ENCODE results near the gene PPHLN1. TPM values are rescaled to one million over a fixed set of nuclear protein-coding genes. Genes with fewer than 3 reads are reported as not detected.
"Not testable (repeated sequence)": the region's sequence is repeated elsewhere in the genome, so short reads cannot be mapped to it uniquely, and the experiment has no call there.

Gene PPHLN1
- total RNA-seq, 1 donor from 2014 or later, result 50.8 TPM

DNA sequence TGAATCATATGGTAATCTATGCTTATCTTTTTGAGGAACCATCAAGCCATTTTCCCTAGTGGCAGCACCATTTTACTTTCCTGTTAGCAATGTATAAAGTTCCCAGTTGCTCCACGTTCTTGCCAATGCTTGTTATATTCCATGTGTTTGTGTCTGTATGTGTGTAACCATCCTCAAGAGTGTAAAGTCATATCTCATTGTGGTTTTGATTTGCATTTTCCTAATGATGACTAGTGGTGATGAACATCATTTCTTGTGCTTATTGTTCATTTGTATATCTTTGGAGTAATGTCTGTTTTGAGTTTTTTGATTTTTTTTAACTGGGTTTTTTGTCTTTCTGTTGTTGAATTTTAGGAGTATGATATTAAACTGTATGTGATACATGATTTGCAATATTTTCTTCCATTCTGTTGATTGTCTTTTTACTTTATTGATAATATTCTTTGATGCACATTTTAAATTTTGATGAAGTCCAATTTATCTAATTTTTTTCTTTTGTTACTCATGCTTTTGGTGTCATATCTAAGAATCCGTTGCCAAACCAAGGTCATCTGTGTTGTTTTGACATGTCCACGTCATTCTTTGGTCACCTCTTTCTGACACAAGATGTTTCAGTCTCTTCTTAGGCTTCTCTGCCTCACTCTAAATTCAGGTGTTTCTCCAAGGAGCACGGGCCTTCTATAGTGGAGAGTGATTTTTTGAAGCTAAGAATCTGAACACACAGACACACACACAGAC lies 36.1 kb downstream of the PPHLN1 start:
- intact Hi-C loops (cut with DNase I), result no loop called here
- ATAC-seq (no peak), DNase-seq (ENCODE audit: low spot score) (no peak)

DNA sequence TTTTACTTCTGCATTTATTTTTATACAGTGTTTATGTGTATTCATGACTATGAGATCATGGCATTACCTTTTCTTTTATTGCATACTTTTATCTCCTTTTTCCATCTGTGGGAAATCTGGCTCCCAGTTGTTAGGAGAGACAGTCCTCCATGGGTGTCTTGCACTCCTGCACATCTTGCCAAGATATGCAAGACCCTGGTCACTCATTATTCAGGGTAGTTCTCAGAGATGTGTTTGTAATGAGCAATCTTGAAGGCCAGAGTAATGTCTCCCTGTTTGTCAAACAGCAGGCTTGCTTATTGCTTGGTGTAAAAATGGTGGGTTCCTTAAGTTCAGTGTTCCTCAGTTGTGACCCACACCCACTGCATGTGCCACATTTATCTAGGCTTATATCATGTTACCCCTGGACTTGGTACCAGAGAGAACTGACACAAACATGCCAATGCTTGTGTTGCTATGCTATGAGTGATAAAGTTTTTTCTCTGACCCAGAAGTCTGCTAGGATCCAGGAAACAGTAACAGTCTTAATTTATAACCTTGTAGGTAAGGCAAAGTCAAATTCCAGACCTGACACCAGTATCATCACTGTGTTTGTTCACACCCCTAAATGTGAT lies 36.8 kb downstream of the PPHLN1 start:
- ATAC-seq, result no peak
- no peak for DNase-seq (ENCODE audit: low spot score)
- intact Hi-C loops (cut with DNase I), result no loop called here

DNA sequence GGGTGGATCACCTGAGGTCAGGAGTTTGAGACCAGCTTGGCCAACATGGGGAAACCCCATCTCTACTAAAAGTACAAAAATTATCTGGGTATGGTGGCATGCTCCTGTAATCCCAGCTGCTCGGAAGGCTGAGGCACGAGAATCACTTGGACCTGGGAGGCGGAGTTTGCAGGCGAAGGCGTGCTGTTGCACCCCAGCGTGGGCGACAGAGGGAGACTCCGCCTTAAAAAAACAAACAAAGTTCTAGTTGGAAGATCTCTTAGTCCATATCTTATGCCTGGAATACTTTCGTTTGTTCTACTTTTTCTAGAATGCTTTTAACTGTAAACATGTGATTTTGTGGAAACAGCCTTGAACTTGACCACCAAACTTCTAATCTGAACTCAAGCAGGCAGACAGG lies 38.7 kb downstream of the PPHLN1 start:
- ATAC-seq, result no peak
- intact Hi-C loops (cut with DNase I), result no loop called here

DNA sequence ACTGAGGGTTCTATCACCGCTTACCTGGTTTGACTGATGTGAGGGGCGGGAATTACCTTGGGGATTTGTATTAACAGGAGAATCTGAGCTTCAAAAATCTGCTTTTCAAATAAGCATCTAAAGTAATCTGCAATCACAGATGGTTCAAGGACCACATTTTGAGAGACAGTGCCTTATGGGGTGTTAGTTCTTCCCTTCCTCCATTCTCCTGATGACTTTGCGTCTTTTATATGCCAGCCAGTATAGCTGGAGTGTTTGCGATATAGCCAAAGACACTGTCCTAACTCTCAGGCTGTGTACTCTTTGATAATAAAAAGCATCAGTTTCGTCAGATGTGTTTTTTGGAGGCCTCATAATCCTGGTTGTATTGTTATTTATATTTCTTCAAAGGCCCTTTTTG lies 39.5 kb downstream of the PPHLN1 start:
- ATAC-seq, result no peak
- intact Hi-C loops (cut with DNase I), result no loop called here
- no peak for DNase-seq (ENCODE audit: low spot score)

More for the DNA sequence above, 38.7 kb downstream of the PPHLN1 start:
- DNase-seq (ENCODE audit: low spot score), result no peak

DNA sequence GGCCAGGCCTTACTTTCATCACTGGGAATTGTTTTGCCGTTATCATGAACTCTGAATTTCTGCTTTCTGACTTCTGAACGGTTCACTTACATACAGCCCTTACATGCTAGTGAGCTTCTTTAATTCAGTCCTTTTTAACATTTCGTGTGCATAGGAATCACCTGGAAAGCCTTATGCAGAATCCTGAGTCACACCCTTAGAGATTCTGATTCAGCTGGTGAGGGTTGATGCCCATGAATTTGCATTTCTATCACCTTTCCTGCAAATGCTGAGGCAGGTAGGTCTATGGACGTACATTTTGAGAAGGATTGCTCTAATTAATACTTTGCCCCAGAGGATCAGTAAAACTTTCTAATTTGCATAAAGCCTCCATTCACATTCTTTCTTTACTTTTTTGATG lies 44.0 kb downstream of the PPHLN1 start:
- DNase-seq (ENCODE audit: low spot score), result no peak
- no peak for ATAC-seq
- intact Hi-C loops (cut with DNase I), result no loop called here

DNA sequence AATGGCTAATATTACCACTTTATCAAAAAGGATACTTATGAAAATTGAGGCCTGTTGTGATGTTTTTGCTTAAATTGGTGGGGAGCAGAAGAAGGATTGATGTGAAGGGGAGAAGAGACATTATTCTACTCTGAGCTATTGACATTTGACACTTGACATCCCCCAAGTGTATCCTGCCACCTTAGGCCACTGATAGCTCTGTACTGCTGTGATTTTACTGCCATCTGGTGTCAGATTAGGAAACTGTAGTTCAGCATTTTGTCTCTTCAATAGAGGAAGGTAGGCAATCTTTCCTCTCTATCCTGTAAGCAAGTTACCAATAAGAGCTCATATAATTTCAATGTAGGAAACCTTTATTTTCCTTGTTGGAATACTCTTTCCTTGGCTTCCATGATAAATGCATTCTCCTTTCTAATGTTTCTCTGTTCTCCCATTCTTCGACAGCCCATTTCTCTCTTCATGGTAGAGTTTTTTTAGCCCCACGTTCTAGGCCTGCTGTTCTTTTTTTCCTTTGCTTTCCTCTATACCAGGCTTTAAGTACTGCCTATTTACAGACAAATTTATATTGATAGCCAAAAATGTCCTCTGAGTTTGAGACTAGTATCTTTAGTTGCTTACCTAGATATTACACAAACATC lies 46.3 kb downstream of the PPHLN1 start:
- no peak for DNase-seq (ENCODE audit: low spot score)
- intact Hi-C loops (cut with DNase I), result no loop called here

DNA sequence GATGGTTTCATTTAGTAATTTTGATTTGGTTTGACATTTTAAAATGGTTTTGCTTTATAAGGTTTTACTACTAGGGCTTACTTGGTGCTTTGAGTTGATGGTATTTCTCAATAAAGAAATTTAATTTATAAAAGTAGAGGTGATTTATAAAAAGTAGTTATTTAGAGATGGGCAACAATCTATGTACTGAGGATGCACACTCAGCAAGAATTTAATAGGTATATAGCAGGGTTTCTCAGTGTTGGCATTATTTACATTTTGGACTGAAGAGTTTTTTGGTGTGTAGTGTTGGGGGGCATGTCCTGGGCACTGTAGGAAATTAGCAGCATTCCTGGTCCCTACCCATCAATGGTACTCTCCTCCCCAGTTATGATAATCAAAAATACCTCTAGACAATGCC lies 47.7 kb downstream of the PPHLN1 start:
- intact Hi-C loops (cut with DNase I), result no loop called here
- ATAC-seq (no peak), DNase-seq (ENCODE audit: low spot score) (no peak)

More for the DNA sequence above, 46.3 kb downstream of the PPHLN1 start:
- ATAC-seq, result peak; percentile 63

DNA sequence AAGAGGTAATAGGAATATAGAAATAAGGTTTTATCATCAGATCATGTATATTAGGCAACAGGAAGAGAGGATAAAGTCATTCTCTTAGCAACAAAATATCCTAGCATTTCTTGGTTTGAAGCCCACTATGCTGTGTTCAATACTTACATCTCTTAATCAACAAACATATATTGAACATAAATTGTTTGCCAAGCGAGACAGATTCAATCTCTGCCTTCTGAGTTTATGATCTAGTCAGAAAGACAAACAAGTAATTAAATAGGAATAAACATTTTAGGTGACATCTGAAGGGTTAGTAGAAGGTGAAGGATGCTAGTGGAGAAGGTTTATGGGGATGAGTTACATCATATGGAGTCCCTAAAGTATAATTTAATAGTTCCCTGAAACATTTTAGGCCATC lies 54.8 kb downstream of the PPHLN1 start:
- DNase-seq (ENCODE audit: low spot score) (no peak), ATAC-seq (no peak)
- intact Hi-C loops (cut with DNase I), result no loop called here

DNA sequence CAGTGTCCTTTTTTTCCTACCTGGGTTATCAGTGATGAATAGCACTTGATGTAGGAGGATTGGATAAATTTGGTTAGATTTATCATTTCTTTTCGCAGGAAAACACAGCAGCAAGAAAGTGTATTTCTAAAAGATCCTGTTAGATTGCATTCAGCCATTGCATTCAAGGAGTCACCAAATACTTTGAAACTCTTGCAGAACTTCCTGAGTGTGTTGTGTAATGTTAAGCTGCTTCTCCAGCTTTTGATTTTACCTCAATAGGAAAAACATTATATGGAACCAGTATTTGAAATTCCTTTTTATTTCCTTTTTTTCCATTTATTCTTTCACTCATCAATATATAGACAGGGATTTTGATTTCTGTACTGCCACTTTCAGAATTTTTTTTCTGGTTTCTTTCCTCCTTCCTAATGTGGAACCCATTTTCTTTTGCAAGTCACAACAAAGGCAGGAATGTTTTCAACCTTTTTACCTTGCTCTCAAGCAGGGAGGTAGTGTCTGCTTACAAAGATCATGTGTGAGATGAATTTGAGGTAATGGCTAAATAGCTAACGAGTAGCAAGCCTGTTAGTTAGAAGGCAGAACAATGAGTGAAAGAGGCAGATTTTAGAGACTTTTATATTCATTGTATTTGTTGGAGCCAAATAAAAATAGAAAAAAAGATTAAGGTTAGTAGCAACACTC lies 56.2 kb downstream of the PPHLN1 start:
- ATAC-seq, result no peak
- intact Hi-C loops (cut with DNase I), result no loop called here
- DNase-seq (ENCODE audit: low spot score), result no peak

DNA sequence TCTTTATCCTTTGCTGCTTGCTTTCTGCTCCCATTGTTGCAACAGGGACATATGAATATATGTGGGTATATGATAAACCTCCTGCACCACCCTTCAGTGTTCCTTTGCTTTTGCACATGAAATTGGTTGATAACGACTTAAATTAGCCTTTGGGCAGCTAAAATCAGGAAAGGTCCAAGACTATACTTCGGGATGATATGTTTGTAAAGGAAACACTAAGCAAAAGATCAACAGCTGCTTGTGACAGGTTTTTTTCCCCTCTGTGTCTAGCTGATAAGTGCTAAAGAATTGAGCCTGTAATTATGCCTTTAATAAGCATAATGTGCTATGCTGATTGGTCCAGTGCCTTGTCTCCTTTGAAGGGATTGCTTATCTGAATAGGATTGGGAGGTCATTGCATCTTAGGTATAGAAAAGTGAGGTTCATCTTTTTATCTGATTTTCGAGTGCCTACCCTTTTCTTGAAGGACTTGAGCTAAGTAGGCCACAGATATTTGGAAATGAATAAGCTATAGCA lies 59.4 kb downstream of the PPHLN1 start:
- ATAC-seq (no peak), DNase-seq (ENCODE audit: low spot score) (no peak)
- intact Hi-C loops (cut with DNase I), result no loop called here

DNA sequence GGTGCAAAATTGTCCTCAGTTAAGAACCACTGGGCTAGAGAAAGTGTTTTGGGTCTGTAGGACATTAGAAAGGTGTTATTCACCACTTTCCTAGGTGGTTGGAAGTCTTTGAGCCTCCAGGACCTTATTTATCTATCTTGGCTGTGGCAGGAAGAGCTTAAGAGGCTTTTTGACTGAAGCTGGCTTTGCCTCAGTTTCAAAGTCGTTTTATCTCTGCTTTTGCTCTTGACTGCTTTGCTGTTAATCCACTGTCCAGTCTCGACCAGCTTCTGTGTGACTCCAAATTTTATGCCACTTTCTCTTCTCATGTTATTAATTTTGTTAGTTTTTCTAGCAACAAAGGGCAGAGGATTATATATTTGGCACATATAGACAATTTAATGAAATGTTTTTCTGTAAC lies 60.3 kb downstream of the PPHLN1 start:
- no peak for ATAC-seq
- DNase-seq (ENCODE audit: low spot score), result no peak
- intact Hi-C loops (cut with DNase I), result no loop called here

DNA sequence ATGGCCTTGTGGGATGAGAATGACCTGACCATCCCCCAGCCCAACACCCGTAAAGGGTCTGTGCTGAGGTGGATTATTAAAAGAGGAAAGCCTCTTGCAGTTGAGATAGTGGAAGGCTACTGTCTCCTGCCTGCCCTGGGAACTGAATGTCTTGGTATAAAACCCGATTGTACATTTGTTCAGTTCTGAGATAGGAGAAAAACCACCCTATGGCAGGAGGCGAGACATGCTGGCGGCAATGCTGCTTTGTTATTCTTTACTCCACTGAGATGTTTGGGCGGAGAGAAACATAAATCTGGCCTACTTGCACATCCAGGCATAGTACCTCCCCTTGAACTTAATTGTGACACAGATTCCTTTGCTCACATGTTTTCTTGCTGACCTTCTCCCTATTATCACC lies 62.1 kb downstream of the PPHLN1 start:
- ATAC-seq; DNase-seq (ENCODE audit: low spot score); intact Hi-C loops (cut with DNase I): not testable (repeated sequence)

DNA sequence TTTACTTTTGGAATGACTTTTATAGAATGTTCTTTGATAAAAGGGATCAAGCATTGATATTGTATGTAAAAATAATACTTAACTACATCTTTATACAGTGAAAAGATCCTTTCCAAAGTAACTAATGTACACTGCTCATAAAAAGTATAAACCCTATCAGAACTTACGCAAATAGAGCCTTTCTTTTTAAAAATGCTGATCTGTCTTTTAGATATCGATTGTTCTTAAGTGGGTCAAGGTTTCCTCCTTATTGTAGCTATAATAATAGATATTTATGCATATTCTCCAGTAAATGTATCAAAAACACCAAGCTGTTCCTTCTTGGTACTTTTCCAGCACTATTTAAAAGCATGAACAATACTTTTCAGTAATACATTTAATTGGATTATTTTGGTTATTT lies 68.5 kb downstream of the PPHLN1 start:
- intact Hi-C loops (cut with DNase I), result no loop called here
- ATAC-seq (no peak), DNase-seq (ENCODE audit: low spot score) (no peak)

DNA sequence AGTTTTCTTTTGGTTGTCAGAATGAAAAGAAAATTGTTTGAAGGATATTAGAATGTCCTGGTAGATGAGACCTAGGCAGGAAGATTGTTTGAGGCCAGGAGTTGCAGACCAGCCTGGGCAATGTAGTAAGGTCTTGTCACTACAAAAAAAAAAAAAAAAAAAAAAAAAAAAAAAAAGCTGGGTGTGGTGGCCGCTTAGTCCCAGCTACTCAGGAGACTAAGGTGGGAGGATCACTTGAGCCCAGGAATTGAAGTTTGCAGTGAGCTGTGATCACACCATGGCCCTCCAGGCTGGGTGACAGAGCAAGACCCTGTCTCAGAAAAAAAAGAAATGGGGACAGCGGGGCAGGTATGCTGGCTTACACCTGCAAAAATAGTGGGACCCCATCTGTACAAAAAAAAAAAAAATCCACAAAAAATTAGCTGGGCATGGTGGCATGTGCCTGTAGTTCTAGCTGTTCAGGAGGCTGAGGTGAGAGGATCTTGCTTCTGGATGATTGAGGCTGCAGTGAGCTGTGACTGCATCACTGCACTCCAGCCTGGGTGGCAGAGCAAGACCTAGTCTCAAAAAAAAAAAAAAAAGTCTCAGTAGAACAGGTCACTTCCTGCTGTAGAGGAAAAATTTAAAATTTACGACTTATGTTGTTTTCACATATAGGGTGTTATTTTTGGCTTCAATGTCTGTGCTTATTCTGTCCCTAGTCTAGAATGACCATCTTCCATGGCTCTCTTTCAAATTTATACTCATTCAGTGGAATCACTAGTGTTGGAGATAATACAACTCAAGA lies 70.7 kb downstream of the PPHLN1 start:
- intact Hi-C loops (cut with DNase I), result no loop called here
- no peak for DNase-seq (ENCODE audit: low spot score)
- ATAC-seq, result no peak

DNA sequence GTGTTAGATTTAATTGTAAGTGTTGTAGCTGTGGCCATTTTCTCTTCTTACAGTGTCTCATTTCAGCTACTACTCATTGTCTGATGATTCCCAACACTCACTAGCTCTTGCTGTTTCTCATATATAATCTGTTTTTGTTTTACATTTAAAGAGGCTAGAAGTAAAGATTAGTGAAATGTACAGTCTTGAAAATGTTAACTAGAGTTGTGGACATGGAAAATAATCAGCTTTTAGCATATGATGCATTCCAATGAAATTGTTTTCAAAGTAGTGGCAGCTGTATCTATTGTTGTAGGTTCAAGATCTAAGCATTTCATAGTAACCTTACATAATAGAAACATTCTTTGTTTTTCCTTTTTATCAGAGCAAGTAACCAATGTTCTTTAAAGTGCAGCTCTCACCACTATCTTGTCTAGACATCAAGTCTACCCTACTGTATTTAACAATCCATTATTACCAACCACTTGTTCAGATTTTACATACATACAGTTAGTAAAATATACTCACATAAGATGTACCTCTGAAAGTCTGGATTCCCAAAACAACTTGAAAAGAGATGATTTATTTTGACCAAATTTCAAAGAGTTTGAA lies 76.9 kb downstream of the PPHLN1 start:
- DNase-seq (ENCODE audit: low spot score) (no peak), ATAC-seq (no peak)
- intact Hi-C loops (cut with DNase I), result no loop called here

DNA sequence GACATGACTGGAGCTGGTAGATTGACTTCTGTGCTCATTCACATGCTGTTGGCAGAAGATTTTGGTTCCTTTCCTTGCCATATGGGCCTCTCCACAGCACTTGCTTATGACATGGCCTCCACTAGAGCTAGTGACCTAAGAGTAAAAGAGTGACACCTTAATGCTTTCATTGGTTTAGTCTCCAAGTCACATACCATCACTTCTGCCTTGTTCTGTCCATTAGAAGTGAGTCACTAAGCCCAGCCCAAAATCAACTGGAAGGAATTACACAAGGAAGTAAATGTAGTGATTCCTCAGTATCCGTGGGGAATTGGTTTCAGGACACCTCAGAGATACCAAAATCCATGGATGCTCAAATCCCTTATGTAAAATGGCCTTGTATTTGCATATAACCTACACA lies 81.3 kb downstream of the PPHLN1 start:
- intact Hi-C loops (cut with DNase I), result no loop called here
- ATAC-seq (no peak), DNase-seq (ENCODE audit: low spot score) (no peak)

DNA sequence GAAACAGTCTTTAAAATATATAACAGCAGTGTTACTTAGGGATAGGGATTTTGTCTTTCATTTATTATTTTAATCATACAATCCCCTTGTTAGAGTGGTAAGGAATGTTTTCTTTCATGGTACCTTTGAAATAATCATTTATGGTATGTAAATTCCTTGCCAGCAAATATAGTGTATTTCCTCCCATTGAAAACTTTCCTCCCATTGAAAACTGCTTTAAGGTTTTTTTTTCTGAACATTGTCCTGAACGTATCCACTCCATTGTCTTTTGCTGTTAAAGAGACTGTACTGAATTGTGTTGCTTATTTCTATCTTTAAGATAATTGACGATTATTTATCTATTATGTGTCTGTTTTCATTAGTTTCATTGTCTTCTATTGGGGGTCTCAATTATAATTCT lies 83.5 kb downstream of the PPHLN1 start:
- intact Hi-C loops (cut with DNase I), result no loop called here
- DNase-seq (ENCODE audit: low spot score), result no peak
- ATAC-seq, result no peak

DNA sequence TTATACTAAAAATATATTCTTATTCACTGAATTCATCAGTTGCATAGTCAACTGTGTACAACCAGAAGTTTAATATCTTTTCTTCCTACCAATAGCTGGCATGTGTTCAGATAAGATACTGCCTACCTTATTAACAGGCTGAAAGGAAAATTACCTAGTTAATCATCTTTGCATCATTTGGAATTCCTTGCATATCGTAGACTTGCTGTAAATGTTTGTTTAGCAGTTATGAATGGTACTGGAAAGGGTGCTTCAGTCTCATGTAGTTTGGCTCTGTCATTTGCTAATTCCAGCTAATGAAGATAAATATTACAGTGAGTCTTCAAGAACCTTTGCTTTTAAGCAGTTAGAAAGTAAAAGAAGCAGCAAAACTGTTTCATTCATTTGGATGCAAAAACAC lies 84.4 kb downstream of the PPHLN1 start:
- intact Hi-C loops (cut with DNase I), result no loop called here
- DNase-seq (ENCODE audit: low spot score) (no peak), ATAC-seq (no peak)

DNA sequence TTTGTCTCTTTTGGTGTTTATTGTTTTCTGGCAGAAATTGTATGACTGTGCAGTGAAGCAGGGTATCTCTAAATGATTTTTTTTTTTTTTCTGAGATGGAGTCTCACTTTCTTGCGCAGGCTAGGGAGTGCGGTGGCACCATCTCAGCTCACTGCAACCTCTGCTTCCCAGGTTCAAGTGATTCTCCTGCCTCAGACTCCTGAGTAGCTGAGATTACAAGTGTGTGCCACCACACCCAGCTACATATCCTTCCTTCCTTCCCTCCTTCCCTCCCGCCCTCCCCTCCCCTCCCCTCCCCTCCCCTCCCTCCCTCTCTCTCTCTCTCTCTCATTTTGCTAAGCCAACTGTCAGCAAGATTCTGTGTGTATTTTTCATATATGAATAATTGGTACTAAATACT lies 94.4 kb downstream of the PPHLN1 start:
- intact Hi-C loops (cut with DNase I), result no loop called here
- DNase-seq (ENCODE audit: low spot score) (no peak), ATAC-seq (no peak)
